Stimulated activated CD8-positive, alpha-beta memory T cell treated with anti-CD3 and anti-CD28 coated beads, Interleukin-4, amount 100 ng/mL, for 4 hours (primary cell): ENCODE results near the gene ANTXRL.
A peak's percentile ranks its signal among the peaks of the same experiment; 100 is the strongest.
"Not testable (repeated sequence)": the region's sequence is repeated elsewhere in the genome, so short reads cannot be mapped to it uniquely, and the experiment has no call there.

Experiments used
- DNase-seq, 2 donors: peaks; one replicate each; pipeline ENCODE4 v3.0.0-alpha.2; 2020; ENCODE audit warnings: low read depth in 2 of 2, low spot score in 1 of 2

The ANTXRL gene

GRCh38 chr10:46254007-46254383, 32.8 kb upstream of the ANTXRL start:
- DNase-seq: no peak

GRCh38 chr10:46254467-46254866, 32.3 kb upstream of the ANTXRL start:
- no peak for DNase-seq

DNA sequence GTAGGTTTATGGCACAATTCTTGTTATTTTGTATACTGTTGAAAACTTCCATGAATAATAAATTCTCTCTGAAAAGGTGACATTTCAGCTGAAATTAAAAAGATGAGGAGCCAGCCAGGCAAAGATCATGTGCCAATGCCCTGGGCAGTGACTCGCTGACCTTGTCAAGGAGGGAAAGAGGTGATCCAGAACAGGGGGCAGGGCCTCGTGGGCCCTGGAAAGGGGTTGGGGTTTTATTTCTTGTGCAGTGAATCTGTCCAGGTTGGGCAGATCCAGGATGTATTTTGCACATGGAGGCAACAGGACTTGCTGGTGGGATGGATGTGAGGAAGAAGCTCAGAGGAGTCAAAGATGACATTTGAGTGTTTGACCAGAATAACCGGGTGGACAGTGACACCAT, 31.6 kb upstream of the ANTXRL start:
- not testable (repeated sequence) for DNase-seq

GRCh38 chr10:46255801-46256747, 30.7 kb upstream of the ANTXRL start:
- no peak for DNase-seq

- no peak for DNase-seq
Observed at GRCh38 chr10:46257099-46257498, 29.7 kb upstream of the ANTXRL start.

- not testable (repeated sequence) for DNase-seq
Observed at GRCh38 chr10:46262906-46263560, 23.8 kb upstream of the ANTXRL start.

- DNase-seq: no peak
Observed at GRCh38 chr10:46263831-46264268, 22.9 kb upstream of the ANTXRL start.

DNA sequence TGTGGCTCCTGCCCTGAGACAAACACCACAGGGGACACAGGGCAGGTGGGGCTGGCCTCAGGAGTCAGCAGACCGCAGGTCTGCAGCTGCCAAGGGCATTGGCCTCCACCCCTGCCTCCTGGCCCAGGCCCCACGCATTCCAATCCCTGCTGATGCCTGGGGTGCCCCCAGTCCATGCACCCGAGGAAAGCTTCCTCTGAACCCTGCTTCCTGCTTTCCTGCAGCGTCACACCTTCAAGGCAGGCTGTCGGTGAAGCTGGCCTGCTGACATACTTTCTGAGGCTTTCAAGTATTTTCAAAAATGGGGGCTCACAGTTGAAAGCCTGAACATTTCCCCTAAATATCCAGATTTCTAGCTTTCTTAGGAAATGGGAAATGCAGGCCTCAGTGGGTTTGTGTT, 22.5 kb upstream of the ANTXRL start:
- DNase-seq: no peak

GRCh38 chr10:46264737-46265368, 21.9 kb upstream of the ANTXRL start:
- no peak for DNase-seq

GRCh38 chr10:46265566-46266305, 21.1 kb upstream of the ANTXRL start:
- DNase-seq: not testable (repeated sequence)

GRCh38 chr10:46266306-46266985, 20.4 kb upstream of the ANTXRL start:
- no peak for DNase-seq

GRCh38 chr10:46267132-46267985, 19.4 kb upstream of the ANTXRL start:
- no peak for DNase-seq

GRCh38 chr10:46268076-46268881, 18.5 kb upstream of the ANTXRL start:
- DNase-seq: peak; percentile 18 to 35

DNA sequence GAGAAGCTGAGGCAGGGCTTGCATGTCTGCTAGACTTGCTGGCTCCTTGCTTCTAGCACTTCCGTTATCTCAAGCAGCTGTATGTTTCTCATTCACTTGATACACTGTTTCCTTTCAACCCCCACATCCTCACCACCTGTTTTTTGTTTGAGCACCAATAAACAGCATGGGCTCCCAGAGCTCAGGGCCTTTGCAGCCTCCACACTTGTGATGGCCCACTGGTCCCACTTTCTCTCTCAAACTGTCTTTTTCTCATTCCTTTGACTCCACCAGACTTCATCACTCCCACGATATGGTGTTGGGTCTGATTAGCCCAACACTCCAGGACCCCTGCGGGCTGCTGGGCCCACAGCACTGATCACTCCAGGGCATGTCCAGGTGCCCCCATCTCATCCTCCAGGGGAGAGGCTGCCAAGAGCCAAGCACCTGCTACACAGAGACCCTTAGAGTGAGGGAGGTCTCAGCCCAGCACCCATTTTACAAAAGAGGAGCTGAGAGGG, 17.2 kb upstream of the ANTXRL start:
- DNase-seq: not testable (repeated sequence)

GRCh38 chr10:46270086-46270811, 16.5 kb upstream of the ANTXRL start:
- no peak for DNase-seq

DNA sequence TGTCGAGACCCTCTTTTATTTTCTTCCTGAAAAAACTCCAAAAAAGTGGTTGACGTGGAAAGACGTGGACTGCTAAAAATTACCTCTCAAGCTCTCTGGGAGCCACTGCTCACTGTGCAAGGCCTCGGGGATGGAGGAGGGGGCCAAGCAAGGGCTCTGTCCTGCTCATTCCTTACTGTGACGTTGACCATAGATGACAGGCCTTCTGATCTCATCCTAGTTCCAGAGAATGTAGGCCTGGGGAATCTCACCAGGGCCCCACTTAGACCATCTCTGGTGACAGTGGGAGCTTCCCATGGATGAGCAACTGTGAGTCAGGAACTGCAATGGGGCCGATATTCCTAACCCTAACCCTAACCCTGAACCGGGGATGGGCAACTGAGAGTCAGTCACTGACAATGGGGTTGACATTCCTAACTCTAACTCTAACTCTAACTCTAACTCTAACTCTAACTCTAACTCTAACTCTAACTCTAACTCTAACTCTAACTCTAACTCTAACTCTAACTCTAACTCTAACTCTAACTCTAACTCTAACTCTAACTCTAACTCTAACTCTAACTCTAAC, 15.8 kb upstream of the ANTXRL start:
- not testable (repeated sequence) for DNase-seq

DNA sequence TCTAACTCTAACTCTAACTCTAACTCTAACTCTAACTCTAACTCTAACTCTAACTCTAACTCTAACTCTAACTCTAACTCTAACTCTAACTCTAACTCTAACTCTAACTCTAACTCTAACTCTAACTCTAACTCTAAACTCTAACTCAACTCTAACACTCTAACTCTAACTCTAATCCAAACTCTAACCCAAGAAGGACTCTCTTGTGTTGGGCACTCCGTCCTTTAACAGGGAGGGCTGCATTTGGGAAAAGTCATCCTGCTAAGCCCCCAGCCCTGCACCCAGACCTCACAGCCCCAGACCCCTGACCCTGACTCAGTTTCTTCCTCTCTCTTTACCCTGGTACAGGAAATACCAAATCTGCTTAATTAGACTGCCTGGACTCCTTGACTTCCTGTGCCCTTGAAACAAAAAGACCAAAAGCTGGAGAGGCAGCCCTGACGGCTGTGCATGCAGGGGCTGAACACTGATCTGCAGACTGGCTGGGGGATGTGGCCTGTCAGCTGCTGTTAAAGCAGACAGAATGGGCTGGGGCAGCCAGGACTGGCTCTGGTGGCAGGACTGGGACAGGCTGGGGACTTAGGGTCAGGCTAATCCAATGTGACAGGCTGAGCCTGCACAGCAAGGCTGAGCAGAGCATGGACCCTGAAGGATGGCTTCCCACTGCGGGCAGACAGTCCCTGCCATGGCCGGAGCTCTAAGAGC, 14.8 kb upstream of the ANTXRL start:
- DNase-seq: not testable (repeated sequence)
